DMS53 treated with DMSO at 0.1 percent for 48 hours (cell line): Measurements from ENCODE around the gene APBA2.

Experiments used
- DNase-seq: peaks from one replicate; lab custom pipeline; 2025; ENCODE audit not compliant: unreplicated experiment; lab: John Stamatoyannopoulos, UW

APBA2 gene

DNA sequence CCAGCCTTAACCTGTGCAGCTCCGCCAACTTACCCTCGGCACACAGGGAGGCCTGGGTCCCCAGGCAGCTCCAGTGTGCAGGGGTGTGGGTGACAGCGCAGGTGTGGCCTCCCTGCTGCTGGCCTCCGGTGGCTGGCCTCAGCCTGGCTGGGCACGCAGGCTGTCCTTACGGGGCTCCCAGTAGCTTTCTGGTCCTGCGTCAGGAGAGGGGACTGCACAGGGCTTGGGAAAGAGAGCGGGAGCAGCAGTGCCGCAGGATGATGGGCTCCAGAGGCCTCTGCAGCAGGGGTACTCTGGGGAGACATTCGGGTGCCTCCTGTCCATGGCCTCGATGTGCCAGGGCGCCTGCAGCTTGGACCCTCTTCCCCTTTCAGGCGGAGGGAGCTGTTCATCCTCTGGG is 9.4 kb downstream of the APBA2 start:
- no peak for DNase-seq

DNA sequence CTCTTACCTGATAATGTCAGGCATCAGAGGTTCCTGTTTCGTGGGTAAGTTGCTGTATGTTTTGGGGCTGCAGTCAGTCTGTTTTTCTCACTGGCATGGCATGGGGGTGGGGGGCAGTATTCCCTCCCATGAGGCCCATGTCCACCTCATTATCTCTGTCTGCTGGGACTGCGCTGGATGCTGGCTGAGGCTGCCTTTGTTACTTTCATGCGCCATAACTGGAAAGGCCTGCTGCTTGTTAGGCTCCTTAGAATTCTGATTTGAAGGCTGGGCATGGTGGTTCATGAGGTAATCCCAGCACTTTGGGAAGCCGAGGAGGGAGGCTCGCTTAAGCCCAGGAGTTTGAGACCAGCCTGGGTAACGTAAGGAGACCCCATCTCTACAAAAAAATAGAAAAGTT is 9.8 kb downstream of the APBA2 start:
- no peak for DNase-seq

DNA sequence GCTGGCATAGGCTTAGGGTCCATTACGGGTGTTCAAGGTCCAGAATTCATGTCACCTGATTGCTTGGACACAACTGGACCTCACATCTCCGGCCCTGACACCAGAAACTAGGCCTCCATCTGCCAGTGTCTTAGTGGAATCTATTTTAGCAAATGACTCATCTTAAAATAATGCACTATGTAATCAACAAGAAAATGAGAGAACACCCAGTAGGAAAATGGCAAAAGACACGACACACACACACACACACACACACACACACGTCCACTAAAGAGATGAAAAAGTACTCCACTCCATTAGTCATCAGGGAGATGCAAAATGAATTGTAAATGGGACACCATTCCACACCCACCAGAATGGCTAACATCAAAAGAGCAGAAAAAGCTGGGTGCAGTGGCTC is 11.2 kb downstream of the APBA2 start:
- no peak for DNase-seq

DNA sequence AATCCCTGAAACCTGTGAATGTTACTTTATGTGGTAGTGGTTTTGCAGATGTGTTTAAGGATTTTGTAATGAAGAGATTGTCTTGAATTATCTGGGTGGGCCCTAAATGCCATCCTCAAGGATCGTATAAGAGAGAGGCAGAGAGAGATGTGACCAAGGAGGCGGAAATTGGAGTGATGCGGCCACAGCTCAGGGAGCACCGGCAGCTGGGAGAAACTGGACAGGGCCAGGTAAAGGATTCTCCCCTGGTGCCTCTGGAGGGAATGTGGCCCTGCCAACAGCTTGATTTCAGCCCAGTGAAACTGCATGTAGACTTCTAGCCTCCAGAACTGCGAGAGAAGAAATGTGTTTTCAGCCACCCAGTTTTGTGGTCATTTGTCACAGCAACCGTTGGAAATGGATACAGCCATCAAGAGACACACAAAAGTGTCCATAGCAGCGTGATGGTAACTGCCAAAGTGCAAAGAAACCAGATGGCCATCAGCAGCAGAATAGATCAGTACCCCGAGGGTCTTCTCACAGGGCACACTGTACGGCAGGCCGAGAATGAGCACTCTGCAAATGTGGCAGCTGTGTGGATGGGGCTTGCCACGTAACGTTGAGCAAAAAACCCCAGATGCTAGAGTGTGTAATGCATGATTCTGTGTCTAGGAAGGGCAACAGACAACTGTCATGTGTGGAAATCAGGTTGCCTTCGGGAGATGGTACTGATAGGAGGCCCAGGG is 12.2 kb downstream of the APBA2 start:
- no peak for DNase-seq

DNA sequence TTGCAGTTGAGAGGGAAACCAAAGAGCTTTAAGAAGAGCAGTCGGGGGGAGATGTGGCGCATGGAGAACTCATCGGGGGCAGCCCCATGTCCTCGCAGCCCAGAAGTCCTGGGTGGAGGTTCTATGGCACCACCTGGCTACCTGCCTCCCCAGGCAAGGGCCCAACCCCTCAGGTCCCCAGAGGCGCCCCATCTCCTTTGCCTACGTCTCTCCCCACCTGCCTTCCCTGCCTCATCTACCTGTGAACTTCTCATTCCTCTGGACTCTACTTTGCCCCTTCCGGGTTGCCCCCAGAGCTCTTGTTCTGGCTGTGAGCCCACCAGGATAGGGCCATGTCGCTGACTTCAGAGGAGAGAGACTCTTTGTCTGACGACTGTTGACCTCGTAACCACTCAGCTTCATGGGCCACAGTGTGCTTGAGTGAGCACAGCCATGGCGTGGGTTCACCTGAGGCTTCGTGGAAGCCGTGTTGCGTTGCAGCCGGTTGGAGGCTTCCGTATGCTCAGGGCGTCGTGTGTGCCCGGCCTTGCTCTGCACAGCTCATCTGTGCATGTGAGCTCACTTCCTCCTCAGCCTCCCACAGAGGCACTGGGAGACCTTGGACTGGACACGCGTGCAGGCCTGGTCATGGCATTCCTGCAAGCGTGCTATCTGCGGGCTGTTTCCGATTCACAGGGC is 13.4 kb downstream of the APBA2 start:
- no peak for DNase-seq

DNA sequence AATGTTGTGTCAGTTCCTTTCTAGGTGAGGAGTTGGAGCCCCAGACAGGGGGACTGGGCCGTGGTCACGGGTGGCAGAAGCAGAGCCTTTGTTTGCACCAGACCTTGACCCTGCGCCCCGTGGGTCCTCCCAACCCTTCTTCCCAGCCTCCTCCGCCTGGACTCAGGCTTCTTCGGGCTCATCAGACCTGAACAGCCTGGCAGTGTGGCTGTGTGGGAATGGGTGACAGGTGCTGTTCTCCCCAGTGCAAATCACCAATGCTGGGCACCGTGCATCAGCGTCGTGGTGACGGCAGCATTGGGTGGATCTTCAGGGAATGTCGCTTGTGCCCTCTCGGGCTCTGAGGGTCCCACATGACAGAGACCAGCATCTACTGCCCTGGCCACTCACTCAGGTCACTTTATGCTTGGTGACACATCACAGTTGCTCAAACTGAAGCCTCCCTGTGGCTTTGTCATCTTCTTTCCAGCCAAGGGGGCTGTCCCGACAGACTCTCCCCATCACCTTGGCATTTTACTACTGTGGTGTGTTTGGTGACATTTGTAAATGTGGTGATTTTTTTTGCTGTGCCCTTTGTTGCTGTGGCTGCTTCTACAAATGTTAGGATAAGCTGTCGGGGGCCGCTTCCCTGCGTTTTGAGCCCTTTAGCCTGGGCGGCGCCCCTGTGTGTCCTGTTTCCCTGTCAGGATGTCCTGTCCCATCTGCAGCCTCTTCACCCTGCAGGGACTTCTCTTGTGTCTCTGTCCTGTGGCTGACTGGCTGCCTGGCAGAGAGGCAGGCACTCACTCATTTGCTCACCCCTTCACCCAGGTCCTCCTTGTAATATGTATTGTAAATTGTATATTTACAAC is 14.5 kb downstream of the APBA2 start:
- no peak for DNase-seq

DNA sequence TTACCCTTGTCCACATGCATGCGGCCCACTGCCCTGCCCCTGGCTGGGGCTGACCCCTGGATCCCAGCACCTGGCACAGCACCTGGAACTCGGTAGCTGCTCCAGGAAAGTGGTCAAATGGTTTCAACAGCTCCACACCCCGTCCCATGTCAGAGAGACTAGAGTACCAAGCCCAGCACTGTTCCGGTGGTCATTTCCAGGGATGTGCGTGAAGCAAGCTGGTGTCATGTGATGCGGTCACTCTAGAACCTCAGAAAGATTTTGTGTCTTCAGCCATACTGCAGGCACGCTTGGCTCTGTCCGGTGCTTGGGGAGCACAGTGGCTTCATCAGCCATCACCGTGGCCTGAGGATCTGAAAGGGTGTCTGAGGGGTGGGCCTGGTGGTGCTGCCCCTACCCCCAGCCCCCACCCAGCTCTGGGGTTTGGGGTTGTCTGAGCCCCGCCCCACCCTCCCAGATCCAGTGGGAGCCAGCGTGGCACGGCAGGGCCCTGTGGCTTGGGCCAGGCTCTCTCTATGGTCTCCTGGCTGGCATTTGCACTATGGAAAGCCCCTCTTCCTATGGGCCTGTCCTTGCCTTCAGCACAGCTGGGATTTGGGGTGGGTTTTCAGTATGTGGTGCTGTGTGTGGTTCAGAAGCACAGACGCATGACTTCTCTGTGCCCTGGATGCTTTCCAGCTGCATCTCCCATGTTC is 15.3 kb downstream of the APBA2 start:
- no peak for DNase-seq

DNA sequence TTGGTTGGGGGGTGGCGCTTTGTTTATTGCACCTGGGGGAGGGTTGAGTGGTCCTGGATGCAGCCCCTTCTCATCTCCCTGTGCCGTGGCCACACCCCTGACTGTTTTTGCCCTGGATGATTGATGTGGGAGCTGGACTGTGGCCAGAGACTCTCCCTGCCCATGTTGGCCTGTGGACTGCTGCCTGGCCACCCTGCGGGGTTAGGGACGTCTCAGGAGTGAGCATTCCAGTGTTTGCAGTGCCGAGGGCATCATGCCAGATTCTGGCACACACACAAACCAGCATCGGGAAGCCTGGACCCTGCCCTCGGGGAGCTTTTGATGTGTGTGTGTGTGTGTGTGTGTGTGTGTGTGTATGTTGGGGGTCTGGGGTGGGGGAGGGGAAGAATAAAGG is 15.8 kb downstream of the APBA2 start:
- DNase-seq, result no peak

DNA sequence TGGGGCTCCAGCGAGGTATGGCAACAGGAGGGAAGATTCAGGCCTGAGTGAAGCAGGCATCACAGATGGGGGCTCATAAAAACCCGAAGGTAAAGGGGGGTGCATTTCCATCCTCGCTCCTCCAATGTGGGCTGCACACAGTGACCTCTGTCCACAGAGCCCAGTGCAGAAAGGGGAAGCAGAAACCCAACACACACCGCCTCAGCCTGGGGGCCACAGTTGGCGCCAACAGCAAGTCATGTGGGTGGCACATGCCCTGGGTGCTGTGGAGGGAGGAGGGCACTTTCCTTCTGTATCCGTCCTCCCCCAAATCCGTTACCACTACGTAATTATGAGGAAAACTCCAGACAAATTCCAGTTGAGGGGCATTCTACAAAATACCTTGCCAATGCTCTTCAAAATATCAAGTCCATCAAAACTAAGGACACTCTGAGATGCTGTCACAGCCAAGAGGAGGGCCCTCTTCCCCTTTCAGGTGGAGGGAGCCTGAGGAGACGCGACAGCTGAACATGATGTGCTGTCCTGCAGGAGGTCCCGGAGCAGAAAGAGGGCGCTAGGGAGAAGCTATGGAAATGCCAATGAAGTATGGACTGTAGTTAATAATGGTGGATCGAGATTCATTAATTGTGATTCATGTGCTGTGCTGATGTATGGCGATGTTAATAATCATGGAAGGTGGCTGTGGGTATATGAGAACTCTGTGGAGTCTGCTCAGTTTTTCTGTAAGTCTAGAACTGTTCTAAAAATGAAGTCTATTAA is 16.4 kb downstream of the APBA2 start:
- no peak for DNase-seq

DNA sequence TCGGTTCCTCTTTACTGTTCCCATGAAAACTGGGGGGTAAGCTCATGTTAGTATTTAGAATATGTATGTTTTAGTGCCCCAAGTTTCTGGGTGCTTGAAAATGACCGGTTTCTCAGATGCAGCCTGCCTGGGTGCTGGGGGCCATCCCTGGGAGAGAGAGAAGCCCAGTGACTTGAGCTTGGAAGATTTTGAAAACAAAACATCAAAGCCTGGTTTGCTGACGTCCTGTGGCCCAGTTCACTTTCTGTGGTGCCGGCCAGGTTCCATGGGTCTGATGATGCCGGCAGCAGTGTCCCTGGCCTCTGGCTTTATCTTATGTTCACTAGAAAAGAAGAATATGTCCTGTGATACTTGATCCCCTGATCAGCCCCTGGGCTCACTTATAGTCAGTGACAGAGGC is 17.1 kb downstream of the APBA2 start:
- DNase-seq, result no peak

DNA sequence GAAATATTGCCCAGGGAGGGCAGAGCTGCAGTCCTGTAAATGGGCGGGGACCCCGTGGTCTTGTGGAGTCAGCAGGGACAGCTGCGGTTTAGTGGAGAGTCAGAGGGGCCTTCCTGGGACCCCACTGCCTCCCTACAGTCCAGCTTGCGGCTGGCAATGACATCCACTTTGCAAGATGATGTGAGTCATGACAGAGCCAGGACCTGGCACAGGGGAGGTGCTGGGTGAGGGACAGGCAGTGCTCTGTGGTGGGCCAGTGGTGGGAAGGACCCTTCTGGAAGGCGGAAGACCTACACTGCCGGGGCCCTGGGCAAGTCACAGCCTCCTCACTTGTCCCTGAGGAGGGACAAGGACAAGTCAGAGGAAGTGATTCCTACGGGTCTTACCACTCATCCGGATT is 17.8 kb downstream of the APBA2 start:
- no peak for DNase-seq

DNA sequence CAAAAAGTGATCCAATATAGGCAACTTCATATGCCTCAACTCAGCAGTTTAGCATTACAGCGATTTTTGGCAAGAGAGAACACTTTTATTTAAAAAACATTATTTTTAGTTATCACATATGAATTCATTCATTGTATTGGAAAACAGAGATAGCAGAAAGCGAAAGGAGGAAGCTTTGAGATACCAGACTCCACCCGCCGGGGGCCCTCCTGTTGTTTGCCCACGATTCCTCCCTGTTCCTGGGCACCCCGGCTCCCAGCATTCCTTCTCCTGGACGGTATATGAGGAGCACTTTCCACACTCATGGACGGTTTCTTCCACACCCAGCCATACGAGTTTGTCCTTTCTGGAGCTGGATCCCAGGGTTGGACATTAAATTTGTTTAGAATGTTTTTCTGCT is 18.2 kb downstream of the APBA2 start:
- no peak for DNase-seq

DNA sequence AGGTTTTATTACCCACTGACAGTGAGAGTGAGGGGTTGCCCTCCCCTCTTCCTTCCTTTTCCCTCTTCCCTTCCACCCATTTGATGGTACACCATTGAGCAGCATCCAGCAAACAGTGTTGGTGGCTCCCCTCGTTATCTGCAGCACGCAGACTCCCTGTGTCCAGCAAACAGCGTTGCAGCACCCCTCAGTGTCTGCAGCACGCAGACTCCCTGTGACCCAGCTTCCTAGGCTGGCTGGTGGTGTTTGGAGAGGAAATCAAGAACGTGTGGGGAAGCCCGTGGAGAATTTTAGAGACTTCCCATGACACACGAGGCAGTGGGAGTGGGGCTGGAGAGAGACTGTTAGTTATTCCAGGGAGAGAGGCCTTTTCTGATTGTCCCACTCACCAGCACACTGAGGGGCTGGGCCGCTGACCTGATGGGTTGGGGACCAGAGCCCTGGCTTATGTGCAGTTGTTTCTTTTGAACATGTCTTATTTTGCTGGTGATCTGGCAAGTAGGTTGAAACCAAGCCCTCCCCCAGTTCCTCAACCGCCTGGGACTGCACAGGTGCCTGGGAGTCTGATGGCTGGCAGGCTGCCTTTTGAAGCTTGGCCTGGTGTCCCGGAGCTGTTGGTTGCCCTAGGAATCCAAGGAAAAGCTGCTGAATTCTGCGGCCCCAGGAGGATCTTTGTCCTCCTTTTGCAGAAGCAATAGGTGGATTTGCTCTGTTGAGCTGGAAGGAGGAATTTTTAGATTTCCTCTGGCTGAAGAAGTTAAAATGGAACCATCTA is 19.0 kb downstream of the APBA2 start:
- no peak for DNase-seq

DNA sequence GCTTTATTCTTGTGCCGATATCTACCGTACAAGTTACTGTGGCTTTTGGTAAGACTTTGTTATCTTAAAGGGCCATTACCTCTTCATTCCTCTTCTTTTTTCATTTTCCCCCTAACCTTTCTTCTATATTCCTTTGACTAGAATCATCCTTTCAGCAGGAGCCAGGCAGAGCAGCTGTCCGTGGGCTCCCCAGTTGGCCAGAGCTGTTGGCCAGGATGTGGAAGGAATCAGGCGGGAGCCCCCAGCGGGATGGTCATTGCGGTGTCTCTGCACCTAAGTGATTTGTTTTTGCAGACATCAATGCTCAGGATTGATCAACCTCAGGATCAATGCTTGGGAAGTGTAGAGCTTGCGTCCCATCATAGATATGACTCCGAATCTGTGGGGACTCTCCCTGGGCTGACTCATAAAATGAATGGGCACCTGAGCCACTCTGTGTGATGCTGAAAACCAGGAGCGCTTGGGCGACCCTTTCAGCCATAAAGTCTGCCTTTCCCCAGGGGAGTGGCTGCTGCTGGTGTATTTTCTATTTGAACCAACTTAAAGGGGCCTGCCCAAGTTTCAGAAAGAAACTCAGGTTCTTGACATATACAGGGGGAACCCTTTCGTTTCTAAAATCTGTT is 21.7 kb downstream of the APBA2 start:
- DNase-seq, result no peak

DNA sequence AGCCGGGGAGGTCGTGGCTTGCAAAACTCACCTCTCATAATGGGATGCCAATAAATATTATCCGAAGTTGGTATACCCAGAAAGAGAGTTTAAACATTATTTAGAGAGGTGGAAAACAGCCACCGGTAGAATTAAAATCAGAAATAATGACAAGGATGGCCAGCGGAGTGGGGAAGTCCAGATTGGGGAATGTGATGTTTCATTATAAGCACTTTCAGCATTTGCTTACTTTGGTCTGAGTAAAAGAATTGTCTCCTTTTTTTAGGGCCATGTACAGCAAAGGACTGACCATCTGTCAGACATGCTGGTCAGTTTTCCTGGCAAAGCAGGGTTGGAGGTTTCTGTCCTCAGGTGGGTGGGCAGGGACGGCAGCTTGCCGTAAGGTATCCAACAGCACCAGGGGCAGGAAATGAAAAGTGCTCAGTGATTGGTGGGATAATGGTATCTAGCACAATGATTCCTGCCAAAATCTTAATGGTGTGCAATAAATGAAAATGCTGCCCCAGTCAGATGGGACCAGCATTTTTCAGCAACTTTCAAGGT is 24.3 kb downstream of the APBA2 start:
- DNase-seq, result no peak

DNA sequence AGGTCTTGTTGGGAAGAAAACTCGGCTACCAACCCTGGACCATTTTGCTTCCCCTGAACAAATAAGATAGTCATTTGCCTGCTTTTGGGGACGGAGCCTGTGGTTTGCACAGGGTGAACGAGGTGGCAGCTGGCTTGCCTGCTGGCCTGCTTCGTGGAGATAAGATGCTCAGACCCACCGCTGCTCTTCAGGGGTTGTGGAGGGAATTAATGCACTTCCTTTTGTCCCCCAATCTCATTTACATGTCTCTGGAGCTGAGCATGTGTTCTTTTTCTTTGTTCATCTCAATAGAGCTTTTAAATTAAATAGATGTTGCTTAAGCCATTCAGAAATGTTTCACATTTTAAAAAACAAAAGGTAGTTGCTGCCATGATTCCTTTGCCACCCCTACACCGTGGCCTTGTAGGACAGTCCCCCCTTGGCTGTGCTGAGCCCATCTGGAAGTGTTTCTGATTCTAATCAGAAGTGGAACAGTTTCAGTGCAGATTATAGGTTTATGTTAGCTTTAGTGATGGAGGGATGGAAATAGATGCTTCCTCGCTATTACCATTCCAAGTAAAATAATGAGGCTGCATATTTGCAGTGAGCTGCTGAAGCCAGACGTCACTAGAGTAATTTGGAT is 25.6 kb downstream of the APBA2 start:
- DNase-seq, result no peak

DNA sequence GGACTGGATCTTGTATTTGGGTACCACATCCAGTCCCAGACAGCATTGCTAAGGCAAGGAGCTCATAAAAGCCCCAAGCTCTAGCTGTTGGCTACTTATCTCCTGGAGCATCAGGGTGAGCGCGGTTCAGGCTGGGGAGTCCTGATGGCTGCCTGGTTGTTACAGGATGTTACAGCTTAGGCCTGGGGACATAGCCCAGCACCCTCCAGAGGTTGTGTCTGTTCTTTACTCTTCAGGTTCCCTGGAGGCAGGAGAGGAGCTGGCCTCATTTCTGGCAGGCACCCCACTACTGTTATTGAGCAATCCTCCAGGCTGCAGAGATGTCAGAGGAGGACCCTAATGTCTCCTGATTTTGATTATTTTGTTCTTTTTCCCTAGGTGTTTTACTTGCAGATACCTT is 26.6 kb downstream of the APBA2 start:
- DNase-seq, result no peak

DNA sequence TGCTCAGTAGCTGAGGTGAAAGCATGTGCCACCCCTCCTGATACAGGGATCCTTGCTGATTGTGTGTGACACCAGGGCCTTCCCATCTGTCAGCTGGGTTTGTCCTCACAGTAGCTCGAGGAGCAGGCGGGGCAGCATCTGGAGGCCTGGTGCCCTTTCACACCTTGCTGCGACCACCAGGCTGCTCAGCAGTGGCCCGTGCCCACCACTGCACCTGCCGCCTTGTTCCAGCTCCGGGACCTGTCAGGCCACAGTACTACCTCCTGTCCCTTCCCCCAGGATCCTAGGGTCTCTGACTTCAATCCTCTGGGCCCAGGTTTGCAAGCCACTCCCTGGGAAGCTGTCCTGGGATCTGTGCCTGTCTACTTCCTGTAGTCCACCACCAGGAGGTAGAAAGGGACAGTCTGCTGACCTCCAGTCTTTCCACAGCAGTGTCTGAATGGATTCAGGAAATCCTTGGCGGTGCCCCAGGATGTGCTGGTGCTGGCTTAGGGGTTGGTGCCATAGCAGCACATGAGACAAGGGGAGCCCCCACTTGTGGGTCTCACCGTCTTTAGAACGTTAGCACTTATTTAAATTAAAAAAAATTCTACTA is 27.5 kb downstream of the APBA2 start:
- no peak for DNase-seq
